Liver (tissue), 9 donors: Measurements from ENCODE around the gene PAX8. TPM values are rescaled to one million over a fixed set of nuclear protein-coding genes. Genes with fewer than 3 reads are reported as not detected.

ENCODE experiments used
- DNase-seq: peaks from one replicate; pipeline ENCODE4 v3.0.0-alpha.2; 2017; ENCODE audit warnings: low spot score
- H3K27ac ChIP-seq, 2 donors: one replicate each; pipeline ENCODE4 v1.7.0; 2013; ENCODE audit warnings: inconsistent platforms in 2 of 2, low read length in 2 of 2, control low read depth in 1 of 2, low read depth in 1 of 2, mild to moderate bottlenecking in 1 of 2
- H3K27me3 ChIP-seq, 4 donors: one replicate each; pipeline versions ENCODE4 v1.6.1 to v1.7.0; 2013; ENCODE audit warnings: low read length in 3 of 4, inconsistent platforms in 1 of 4, mild to moderate bottlenecking in 1 of 4, moderate library complexity in 1 of 4; ENCODE audit not compliant: control insufficient read depth in 4 of 4, insufficient read depth in 4 of 4
- H3K36me3 ChIP-seq, 4 donors: one replicate each; pipeline versions ENCODE4 v1.6.1 to v1.7.0; 2013; ENCODE audit warnings: low read length in 3 of 4, mild to moderate bottlenecking in 3 of 4, low read depth in 1 of 4, moderate library complexity in 1 of 4; ENCODE audit not compliant: control insufficient read depth in 4 of 4, insufficient read depth in 3 of 4
- H3K4me1 ChIP-seq, 4 donors: one replicate each; pipeline versions ENCODE4 v1.6.1 to v1.7.0; 2013; ENCODE audit warnings: low read length in 3 of 4, mild to moderate bottlenecking in 3 of 4, moderate library complexity in 1 of 4; ENCODE audit not compliant: control insufficient read depth in 4 of 4, insufficient read depth in 4 of 4
- H3K4me3 ChIP-seq, 3 donors: one replicate each; pipeline versions ENCODE4 v1.6.1 to v1.7.0; 2013; ENCODE audit warnings: low read length in 3 of 3, control low read depth in 1 of 3, low read depth in 1 of 3, mild to moderate bottlenecking in 1 of 3
- H3K9ac ChIP-seq, 2 donors: one replicate each; pipeline ENCODE4 v1.7.0; 2013; ENCODE audit warnings: low read length in 2 of 2, mild to moderate bottlenecking in 2 of 2, moderate library complexity in 2 of 2, control low read depth in 1 of 2, low read depth in 1 of 2
- H3K9me3 ChIP-seq, 4 donors: one replicate each; pipeline versions ENCODE4 v1.6.1 to v1.7.0; 2013; ENCODE audit warnings: low read length in 3 of 4; ENCODE audit not compliant: control insufficient read depth in 4 of 4
- CTCF ChIP-seq: fragments of 150-350 bp; IDR thresholded peaks from 2 replicates; pipeline ENCODE4 v1.5.1; 2017; ENCODE audit warnings: improper control_type of control experiment, low read depth, low read length; ENCODE audit not compliant: missing input control
- EGR1 ChIP-seq, 2 donors: IDR thresholded peaks; 2 replicates each; pipeline ENCODE4 v1.6.1; 2016 to 2018; ENCODE audit warnings: antibody characterized with exemption in 2 of 2, low read depth in 2 of 2
- FOXA1 ChIP-seq: IDR thresholded peaks from 2 replicates; pipeline ENCODE4 v1.6.1; 2016; ENCODE audit warnings: antibody characterized with exemption
- FOXA2 ChIP-seq: IDR thresholded peaks from 2 replicates; pipeline ENCODE4 v1.6.1; 2016; ENCODE audit warnings: antibody characterized with exemption
- GABPA ChIP-seq, 2 donors: IDR thresholded peaks in 1 of 2; conservative IDR thresholded peaks in 1 of 2; 2 replicates each; pipeline ENCODE4 v1.6.1; 2016; ENCODE audit warnings: antibody characterized with exemption in 2 of 2, mild to moderate bottlenecking in 1 of 2, moderate library complexity in 1 of 2
- HNF4A ChIP-seq, 2 donors: conservative IDR thresholded peaks; 2 replicates each; pipeline ENCODE4 v1.6.1; 2016; ENCODE audit warnings: antibody characterized with exemption in 2 of 2, mild to moderate bottlenecking in 2 of 2
- HNF4G ChIP-seq: IDR thresholded peaks from 2 replicates; pipeline ENCODE4 v1.6.1; 2016; ENCODE audit warnings: antibody characterized with exemption
- JUND ChIP-seq, 2 donors: IDR thresholded peaks; 2 replicates each; pipeline ENCODE4 v1.6.1; 2016; ENCODE audit warnings: antibody characterized with exemption in 2 of 2
- NR2F2 ChIP-seq: IDR thresholded peaks from 2 replicates; pipeline ENCODE4 v1.6.1; 2016; ENCODE audit warnings: antibody characterized with exemption
- RAD21 ChIP-seq, 2 donors: IDR thresholded peaks; 2 replicates each; pipeline ENCODE4 v1.6.1; 2016; ENCODE audit warnings: antibody characterized with exemption in 2 of 2, mild to moderate bottlenecking in 2 of 2
- REST ChIP-seq: IDR thresholded peaks from 2 replicates; pipeline ENCODE4 v1.6.1; 2016; ENCODE audit warnings: antibody characterized with exemption, mild to moderate bottlenecking
- RXRA ChIP-seq, 2 donors: IDR thresholded peaks; 2 replicates each; pipeline ENCODE4 v1.6.1; 2017 to 2018; ENCODE audit warnings: antibody characterized with exemption in 2 of 2, mild to moderate bottlenecking in 1 of 2
- SP1 ChIP-seq: IDR thresholded peaks from 2 replicates; pipeline ENCODE4 v1.6.1; 2018; ENCODE audit warnings: antibody characterized with exemption, mild to moderate bottlenecking
- TAF1 ChIP-seq: conservative IDR thresholded peaks from 2 replicates; pipeline ENCODE4 v1.6.1; 2016; ENCODE audit warnings: antibody characterized with exemption, mild to moderate bottlenecking
- YY1 ChIP-seq: IDR thresholded peaks from 2 replicates; pipeline ENCODE4 v1.6.1; 2016; ENCODE audit warnings: antibody characterized with exemption, mild to moderate bottlenecking
- ZBTB33 ChIP-seq: IDR thresholded peaks from 2 replicates; pipeline ENCODE4 v1.6.1; 2016; ENCODE audit warnings: antibody characterized with exemption
- WGBS: extraction: QIAGEN DNeasy Blood & Tissue Kit; methylation state at CpG from one replicate; pipeline ENCODE4 v1.1.7; 2013; 5-methylcytosine and 5-hydroxymethylcytosine counted together
- polyA plus RNA-seq, 2 donors: library from polyadenylated mRNA; stranded (reverse) in 1 of 2; unstranded in 1 of 2; fragments of 200-250 nt in 1 of 2; fragments of >200 nt in 1 of 2; fragmentation: Nextera tagmentation in 1 of 2; extraction: Ambion mirVana in 1 of 2; gene quantifications; one replicate each; pipeline versions ENCODE4 v1.2.1 to v1.2.3, GENCODE V29; 2013 to 2015
- total RNA-seq, 2 donors: library from RNA; depleted of rRNA; stranded (reverse); fragments of >200 nt; gene quantifications; one replicate each; pipeline ENCODE4 v1.2.3, GENCODE V29; 2014
- TF ChIP-seq, protein P1 (sequence below): IDR thresholded peaks from 2 replicates; pipeline ENCODE4 v1.6.1; 2016; ENCODE audit warnings: antibody characterized with exemption
- TF ChIP-seq, protein P2 (sequence below): IDR thresholded peaks from 2 replicates; pipeline ENCODE4 v1.6.1; 2016; ENCODE audit warnings: antibody characterized with exemption
- donor health status: healthy.
- donor health status: healthy.
- donor health status: healthy.
- donor health status: healthy.
- donor health status: healthy.

Gene PAX8
- total and polyA plus RNA-seq, 4 donors: 0.09 to 0.85 (median 0.33) TPM

- H3K36me3 ChIP-seq: no peaks in the 10 kb centered on the region
- H3K9me3 ChIP-seq: no peaks in the 10 kb centered on the region
- no peaks in the 10 kb centered on the region for H3K27me3 ChIP-seq
- no peak overlapping the region for H3K4me3 ChIP-seq
- no peak overlapping the region for H3K9ac ChIP-seq
- TF ChIP-seq JUND (IDR thresholded peaks at IDR 0.05) (no peak), CTCF (no peak), REST (no peak), HNF4A (conservative IDR thresholded peaks at IDR 0.05) (peak; percentile 39 to 53), FOXA2 (no peak), RXRA (IDR thresholded peaks at IDR 0.05) (peak; percentile 7 to 61), RAD21 (IDR thresholded peaks at IDR 0.05) (no peak), YY1 (no peak), FOXA1 (no peak), SP1 (peak; percentile 31), NR2F2 (no peak), TAF1 (peak; percentile 62), GABPA (IDR thresholded peaks at IDR 0.05 in 1 of 2, conservative IDR thresholded peaks at IDR 0.05 in 1 of 2) (no peak), EGR1 (IDR thresholded peaks at IDR 0.05; ENCODE audit: low read depth in 2 of 2) (no peak), ZBTB33 (no peak), HNF4G (peak; percentile 18)
- TF ChIP-seq, protein P1, sequence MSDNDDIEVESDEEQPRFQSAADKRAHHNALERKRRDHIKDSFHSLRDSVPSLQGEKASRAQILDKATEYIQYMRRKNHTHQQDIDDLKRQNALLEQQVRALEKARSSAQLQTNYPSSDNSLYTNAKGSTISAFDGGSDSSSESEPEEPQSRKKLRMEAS: no peak
- TF ChIP-seq, protein P2, sequence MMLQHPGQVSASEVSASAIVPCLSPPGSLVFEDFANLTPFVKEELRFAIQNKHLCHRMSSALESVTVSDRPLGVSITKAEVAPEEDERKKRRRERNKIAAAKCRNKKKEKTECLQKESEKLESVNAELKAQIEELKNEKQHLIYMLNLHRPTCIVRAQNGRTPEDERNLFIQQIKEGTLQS: no peak
- H3K27ac ChIP-seq: peak overlapping the region; percentile 83 to 88
- WGBS: 77% methylated on average over 6 of the region's 6 CpGs
- DNase-seq: no peak
- H3K4me1 ChIP-seq: peaks cover 17 to 29% (median 25%) of the 10 kb centered on the region in 4 donors
Measured at GRCh38 chr2:113219889-113220641, 58.7 kb downstream of the PAX8 start.
